ENCODE measurements around the gene CFAP299. TPM values are rescaled to one million over a fixed set of nuclear protein-coding genes. Genes with fewer than 3 reads are reported as not detected.
"Not testable (repeated sequence)": the region's sequence is repeated elsewhere in the genome, so short reads cannot be mapped to it uniquely, and the experiment has no call there.

Gene CFAP299
- total RNA-seq, 1 donor from 2014 or later, result 1.9 TPM

GRCh38 chr4:80586716-80587115 is 251.2 kb downstream of the CFAP299 start:
- no peak for DNase-seq (ENCODE audit: low read depth)

GRCh38 chr4:80587871-80588385 is 252.4 kb downstream of the CFAP299 start:
- no peak for DNase-seq (ENCODE audit: low read depth)

GRCh38 chr4:80592950-80593349 is 257.4 kb downstream of the CFAP299 start:
- DNase-seq (ENCODE audit: low read depth), result no peak

- DNase-seq (ENCODE audit: low read depth), result no peak
These were observed 259.2 kb downstream of the CFAP299 start for GRCh38 chr4:80594701-80595100.

GRCh38 chr4:80608281-80608980 is 272.9 kb downstream of the CFAP299 start:
- DNase-seq (ENCODE audit: low read depth), result peak; percentile 8

- no peak for DNase-seq (ENCODE audit: low read depth)
These were observed 274.7 kb downstream of the CFAP299 start for GRCh38 chr4:80610199-80610598.

- peak; percentile 85 for DNase-seq (ENCODE audit: low read depth)
These were observed 275.5 kb downstream of the CFAP299 start for GRCh38 chr4:80610845-80611677.

GRCh38 chr4:80611678-80611979 is 276.1 kb downstream of the CFAP299 start:
- DNase-seq (ENCODE audit: low read depth), result no peak

- no peak for DNase-seq (ENCODE audit: low read depth)
These were observed 277.9 kb downstream of the CFAP299 start for GRCh38 chr4:80613470-80613869.

GRCh38 chr4:80614319-80614718 is 278.8 kb downstream of the CFAP299 start:
- DNase-seq (ENCODE audit: low read depth), result no peak

- no peak for DNase-seq (ENCODE audit: low read depth)
These were observed 279.6 kb downstream of the CFAP299 start for GRCh38 chr4:80615099-80615498.

- DNase-seq (ENCODE audit: low read depth), result peak; percentile 15
These were observed 283.6 kb downstream of the CFAP299 start for GRCh38 chr4:80619070-80619674.

- DNase-seq (ENCODE audit: low read depth), result no peak
These were observed 296.3 kb downstream of the CFAP299 start for GRCh38 chr4:80631861-80632260.

GRCh38 chr4:80637190-80637589 is 301.7 kb downstream of the CFAP299 start:
- DNase-seq (ENCODE audit: low read depth), result no peak

GRCh38 chr4:80646061-80646460 is 310.5 kb downstream of the CFAP299 start:
- no peak for DNase-seq (ENCODE audit: low read depth)

- DNase-seq (ENCODE audit: low read depth), result peak; percentile 3
These were observed 320.1 kb downstream of the CFAP299 start for GRCh38 chr4:80655662-80656061.

- DNase-seq (ENCODE audit: low read depth), result not testable (repeated sequence)
These were observed 334.6 kb downstream of the CFAP299 start for GRCh38 chr4:80670118-80670517.

- DNase-seq (ENCODE audit: low read depth), result no peak
These were observed 342.9 kb downstream of the CFAP299 start for GRCh38 chr4:80678413-80678812.

GRCh38 chr4:80680934-80681333 is 345.4 kb downstream of the CFAP299 start:
- no peak for DNase-seq (ENCODE audit: low read depth)

GRCh38 chr4:80685214-80685613 is 349.7 kb downstream of the CFAP299 start:
- no peak for DNase-seq (ENCODE audit: low read depth)

- not testable (repeated sequence) for DNase-seq (ENCODE audit: low read depth)
These were observed 352.2 kb downstream of the CFAP299 start for GRCh38 chr4:80687736-80688135.

- DNase-seq (ENCODE audit: low read depth), result no peak
These were observed 358.6 kb downstream of the CFAP299 start for GRCh38 chr4:80694171-80694570.

Measured in myocyte (in vitro differentiated cells).